Embryonic facial prominence (tissue), 1 donor: ENCODE measurements around the gene AOC1.
"Not testable (repeated sequence)": the region's sequence is repeated elsewhere in the genome, so short reads cannot be mapped to it uniquely, and the experiment has no call there.

ENCODE experiments used
- DNase-seq: peaks from one replicate; pipeline ENCODE4 v3.0.0-alpha.2; 2016; ENCODE audit errors: extremely low spot score

AOC1 gene

DNA sequence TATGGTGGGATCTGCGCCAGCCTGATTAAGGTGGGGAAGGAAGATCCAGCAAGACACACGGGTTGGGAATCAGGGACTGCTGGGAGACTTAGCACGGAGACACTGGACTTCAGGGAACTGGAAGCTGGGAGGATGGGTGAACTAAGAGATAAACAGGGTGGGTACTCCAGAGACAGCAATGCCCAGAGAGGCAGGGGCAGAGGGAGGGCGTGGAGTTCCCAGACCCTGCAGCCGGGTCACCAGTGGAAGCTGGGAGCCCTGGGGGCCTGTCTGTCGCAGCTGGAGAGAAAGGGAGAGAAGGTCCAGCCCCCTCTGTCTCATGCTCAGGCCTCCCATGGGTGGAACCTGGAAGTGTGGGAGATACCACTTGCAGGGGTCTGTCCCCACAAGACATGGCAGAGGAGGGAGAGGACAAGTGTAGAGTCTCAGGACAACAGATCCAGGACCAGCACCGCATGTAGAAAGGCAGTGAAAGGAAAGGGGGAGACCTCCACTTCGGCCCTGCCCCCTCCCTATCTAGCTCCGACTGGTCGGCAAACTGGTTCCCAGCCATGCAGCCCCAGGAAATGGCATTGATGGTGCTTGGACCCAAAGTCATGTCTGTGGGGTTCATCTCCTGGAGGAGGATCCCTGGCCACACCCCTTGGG lies 44.4 kb downstream of the AOC1 start:
- DNase-seq: no peak

DNA sequence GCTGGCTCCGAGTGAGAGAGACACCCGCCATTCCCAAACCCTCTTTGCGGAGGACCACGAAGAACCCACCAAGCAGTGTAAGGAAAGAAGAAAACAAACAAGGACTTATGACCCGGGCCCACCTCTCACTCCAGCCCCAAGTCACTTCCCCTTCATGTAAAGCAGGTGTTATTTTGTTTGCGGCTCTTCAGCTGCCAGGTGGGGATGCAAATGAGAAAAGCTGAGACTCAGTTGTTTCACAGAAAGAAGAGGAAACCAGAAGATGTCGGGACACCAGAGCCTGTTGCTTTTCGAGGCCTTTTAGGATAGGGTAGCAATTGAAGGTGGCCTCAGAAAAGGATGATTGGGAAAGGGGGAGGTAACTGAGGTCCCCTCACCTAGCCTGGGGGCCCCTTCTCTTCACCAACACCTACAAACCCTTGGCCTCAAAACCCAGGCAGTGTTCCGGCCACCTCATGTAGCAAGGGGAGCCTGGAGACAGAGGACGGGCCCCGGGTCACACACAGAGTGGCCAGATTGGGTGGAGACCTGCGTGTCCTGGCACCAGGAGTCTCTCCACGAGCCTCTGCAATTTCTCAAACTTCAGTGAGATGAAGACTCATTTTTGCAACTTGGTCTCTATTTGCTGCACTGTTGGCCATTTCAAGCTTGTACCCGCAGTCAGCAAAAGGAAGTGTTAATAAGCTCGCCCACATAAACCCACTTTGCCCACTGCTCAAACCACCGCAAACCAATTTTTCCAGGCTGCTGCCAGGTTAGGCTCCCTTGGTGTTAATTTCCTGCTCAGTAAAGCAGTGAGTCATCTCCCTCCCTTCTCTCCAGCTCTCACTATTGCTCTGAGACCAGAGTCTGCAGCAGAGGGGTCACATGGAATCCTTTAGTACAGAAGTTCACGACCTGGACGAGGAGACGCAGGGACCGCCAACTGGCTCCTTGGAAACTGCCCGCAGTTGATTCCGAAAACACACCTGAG lies 45.5 kb downstream of the AOC1 start:
- DNase-seq: no peak

DNA sequence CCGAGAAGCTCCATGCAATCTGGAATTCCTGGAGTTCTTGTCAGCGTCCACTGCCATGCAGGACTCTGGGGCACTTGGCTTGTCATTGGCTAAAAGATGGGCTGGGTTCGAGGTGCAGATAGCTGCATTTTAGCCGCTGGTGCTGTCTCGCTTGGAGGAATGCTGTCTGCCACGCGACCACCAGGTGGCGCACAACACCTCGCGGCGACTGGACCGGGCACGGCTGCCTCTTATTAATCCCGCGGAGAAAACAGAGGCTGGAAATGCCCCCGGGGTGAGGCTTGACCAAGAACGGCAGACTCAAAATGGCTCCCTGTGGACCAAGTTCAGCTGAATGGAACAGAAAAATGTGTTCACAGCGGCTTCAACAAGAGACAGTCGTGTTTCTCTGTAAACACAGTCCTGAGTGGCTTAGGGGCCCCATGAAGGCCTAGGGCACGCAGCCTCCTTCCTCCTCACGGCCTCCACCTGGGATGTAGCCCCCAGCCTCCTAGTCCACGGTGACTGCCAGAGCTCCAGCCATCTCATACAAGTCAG lies 46.2 kb downstream of the AOC1 start:
- DNase-seq: no peak

DNA sequence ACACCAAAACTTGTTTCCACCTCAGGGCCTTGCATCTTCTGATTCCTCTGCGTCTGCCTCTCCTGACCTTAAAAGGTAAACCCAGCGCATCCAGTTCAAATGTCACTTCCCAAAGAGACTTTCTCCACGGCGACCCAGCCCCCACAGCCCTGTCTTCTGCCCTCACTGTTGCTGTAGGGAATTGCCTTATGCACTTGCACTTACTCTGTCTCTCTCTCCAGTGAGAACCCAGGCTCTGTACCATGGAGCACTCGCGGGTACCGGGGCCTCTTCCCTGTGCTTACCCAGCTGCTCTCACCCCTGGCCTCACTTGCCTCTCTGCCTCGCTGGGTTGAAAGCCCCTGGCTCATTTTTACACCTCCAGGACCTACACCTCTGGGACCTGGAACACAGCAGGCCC lies 48.4 kb downstream of the AOC1 start:
- DNase-seq: no peak

DNA sequence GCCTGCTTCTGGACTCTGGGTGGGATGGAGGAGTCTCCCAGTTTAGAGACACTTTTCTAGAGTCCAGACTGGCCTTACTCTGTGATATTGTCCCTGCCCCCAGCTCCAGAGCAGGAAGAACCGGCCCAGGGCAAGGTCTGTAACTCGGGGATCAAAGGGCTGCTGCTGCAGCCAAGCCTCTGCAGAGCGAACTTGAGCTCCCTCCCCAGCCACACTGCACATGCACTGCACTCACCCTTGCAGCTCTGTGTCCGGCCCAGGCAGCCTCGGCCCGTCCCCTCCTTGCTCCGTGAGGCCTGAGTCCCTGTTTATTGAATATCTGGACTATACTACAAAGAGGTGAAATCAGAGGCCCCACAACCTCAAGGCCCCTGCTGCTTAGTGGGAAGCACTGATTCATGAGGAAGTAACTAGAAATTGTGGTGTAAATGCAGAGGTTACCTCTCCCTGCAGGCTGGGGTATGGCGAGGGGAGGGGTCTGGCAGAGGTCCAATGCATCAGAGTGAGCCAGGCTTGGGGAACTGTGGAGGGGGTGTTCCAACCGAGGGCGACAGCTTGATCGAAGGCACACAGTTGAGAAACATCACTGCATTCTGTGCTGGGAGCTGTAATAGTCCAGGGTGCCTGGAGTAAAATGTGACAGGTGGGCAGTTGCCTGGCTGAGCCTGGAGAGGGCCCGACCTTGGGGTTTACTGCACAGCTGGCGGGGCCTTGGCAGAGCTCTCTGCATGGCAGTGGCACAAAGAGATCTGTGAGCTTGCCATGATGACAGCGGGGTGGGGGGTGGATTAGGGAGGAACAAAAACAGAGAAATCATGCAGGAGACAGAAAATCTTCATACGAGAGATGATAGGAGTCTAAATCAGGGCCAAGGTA lies 49.1 kb downstream of the AOC1 start:
- no peak for DNase-seq

DNA sequence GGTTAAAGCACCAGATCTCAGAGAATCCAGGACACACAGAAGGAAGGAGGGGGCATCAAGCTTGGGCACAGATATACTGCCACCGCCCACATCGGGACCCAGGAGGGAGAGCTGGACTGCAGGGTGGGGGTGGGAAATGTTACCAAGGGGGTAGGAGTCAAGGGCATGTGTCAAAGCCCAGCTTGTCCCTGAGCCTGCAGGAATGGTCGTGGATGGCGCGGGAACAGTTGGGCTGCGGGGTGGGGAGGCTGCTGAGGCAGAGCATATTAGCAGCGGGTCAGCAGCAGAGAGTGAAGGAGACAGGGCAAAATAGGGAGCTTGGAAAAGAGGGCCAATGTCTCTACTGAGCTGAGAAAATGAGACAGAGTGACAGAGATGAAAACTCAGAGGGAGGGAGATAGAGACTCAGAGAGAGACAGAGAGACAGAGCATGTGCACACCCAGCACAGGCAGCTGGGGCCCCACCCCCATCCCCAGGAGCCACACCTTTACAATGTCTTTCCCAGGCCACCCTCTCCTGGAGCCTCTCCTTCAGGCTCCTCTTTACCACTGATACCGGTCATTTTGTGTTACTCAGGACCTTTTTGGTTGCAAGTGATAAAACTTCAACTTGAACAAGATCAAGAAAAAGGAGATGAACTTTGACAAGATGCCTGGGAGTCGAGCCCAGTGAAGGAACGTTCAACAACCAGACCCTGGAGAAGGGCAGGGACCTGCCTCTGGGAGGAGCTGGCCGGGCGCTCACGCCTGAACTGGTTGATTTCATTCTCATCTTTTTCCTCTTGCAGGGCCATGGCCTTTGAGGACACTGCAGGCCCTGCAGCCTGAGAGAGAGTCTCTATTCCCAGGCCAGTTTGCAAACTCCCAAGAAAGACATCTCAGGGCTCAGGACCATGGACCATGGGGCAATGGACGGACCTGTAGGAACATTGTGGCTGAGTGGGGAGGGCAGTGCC lies 50.0 kb downstream of the AOC1 start:
- no peak for DNase-seq

DNA sequence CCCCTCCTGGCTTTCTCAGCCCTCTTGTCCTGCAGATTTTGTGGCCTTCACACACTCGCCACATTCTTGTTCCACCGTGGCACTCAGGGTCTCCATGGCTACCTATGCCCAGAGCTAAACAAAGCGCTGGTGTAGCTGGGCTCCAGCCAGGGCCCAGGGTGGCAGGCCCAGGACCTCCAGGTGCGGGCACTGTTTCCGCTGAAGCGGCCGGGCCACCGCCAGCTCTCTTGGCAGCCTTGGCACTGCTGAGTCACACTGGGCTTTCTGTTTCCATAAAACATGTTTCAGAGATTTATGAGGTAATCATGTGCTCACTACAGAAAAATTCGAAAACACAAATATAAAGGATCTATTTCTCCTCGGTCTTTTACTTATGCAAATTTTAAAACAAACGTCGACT lies 51.3 kb downstream of the AOC1 start:
- DNase-seq: no peak

DNA sequence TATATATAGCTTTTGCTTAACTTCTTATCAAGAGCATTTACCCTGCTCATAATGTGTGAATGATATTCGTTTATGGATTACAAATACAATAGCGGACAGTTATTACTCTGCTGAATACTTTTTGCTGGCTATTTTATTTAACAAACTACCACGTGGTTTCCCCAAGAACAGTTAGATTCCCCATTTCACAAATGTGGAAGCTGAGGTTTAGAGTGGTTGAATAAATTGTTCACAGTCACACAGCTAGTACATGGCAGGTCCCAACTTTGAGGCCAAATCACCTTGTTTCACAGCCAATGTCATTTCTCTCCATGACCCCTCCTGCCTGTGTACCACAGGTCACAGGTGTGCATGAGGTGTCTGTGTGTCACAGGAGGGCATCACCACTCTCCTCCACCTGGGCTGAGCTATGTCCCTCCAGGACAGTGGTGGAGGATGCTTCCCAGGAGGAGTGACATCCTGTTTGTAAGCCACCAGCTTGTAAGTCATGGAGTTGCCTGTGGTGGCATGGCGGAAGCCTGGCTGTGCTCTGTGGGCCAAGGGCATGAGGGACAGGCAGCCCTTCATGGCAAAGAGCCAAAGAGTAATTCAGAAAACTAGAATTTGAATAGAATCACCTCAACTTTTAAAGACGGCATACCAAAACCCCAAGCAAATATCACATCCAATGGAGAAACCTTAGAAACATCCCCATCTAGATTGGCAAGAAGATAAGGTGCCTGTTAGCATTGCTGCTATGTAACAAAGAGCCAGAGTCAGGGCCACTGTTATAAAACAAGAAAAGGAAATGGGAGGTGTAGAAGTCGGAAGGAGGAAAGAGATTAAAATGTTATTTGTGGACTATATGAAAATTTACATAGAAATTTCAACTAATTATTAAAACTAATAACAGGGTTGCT lies 51.9 kb downstream of the AOC1 start:
- no peak for DNase-seq

DNA sequence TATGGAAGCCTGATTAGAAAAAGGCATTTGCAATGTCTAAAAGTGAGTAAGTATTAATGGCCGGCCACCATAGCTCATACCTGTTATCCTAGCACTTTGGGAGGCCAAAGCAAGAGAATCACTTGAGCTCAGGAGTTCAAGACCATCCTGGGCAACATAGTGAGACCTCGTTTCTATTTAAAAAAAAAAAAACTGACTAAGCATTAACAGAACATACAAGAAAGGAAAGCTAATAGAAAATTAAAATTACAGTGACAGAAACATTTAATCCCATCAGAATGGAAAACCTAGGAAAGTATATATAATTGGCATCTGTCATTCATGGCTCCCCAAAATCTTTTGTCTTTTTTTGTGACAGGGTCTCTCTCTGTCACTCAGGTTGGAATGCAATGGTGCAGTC lies 55.9 kb downstream of the AOC1 start:
- no peak for DNase-seq

DNA sequence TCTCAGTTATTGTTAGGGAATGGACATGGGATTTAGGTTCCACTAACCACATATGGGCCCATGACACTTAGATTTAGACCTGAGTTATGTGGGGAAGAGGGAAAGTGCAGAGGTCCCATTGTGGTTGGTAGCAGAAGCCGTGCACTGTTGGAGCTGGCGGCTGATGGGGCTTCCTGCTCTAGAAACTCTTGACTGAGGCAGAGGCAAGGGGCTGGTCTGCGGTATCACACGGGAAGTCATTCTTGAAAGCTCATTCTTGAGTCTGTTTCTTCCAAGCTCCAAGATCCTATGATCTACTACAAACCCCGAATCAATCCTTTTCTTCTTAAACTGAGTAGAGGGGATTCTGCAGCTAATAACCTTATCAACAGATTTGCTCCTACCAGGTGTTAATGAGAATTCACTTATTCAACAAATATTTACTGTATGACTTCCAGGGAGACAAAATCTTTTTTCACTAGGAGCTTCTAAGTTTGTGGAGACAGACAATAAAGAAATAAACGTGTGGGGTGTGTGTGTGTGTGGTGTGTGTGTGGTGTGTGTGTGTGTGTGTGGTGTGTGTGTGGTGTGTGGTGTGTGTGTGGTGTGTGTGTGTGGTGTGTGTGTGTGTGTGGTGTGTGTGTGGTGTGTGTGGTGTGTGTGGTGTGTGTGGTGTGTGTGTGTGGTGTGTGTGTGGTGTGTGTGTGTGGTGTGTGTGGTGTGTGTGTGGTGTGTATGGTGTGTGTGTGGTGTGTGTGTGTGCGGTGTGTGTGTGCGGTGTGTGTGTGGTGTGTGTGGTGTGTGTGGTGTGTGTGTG lies 57.1 kb downstream of the AOC1 start:
- no peak for DNase-seq

DNA sequence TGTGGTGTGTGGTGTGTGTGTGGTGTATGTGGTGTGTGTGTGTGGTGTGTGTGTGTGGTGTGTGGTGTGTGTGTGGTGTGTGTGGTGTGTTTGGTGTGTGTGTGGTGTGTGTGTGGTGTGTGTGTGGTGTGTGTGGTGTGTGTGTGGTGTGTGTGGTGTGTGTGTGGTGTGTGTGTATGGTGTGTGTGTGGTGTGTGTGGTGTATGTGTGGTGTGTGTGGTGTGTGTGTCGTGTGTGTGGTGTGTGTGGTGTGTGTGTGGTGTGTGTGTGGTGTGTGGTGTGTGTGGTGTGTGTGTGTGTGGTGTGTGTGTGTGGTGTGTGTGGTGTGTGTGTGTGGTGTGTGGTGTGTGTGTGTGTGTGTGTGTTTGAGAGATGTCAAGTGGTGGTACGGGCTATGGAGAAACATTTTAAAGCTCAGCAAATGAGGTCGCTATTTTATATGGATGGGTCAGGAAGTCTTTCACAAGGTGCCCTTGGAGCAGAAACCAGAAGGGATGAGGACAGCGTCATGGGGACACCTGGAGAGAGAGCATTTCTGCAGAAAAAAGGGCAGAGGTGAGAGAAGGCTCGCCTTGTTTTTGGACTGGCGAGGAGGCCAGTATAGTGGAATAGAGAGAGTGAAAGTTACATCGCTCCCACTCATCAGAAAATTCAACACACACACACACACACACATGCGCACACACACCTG lies 58.1 kb downstream of the AOC1 start:
- not testable (repeated sequence) for DNase-seq

DNA sequence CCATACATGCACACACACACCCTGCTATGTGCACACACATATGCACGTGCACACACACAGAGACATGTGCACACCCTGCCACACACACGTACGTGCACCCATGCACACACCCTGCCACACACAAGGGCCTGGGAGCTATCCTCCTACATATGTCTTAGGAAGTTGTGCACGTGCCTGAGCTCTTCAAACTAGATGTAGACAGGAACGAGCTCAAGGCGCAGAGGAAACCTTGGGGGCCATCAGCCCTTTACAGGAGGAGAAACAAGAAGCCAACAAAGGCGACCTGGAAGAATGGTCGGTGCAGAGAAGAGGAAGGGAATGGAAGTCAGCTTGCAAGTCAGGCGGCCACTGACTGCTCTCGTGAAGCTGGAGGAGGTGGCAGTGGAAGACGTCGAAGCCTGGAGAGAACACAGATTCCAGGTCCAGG lies 58.7 kb downstream of the AOC1 start:
- DNase-seq: no peak
